BLaER1 treated with 17β-estradiol and CSF1 and Interleukin-3, amounts not matched to agents 10 nM and 100 nM (cell line): ENCODE measurements around the gene SCP2.

ENCODE experiments used
- H3K27ac ChIP-seq, 11 experiments: shearing (Covaris generic); formaldehyde crosslinking; 2 replicates each; pipeline ENCODE4 v1.8.1; 2022
- H3K27me3 ChIP-seq, 11 experiments: shearing (Covaris generic); formaldehyde crosslinking; 2 replicates each; pipeline ENCODE4 v1.8.1; 2022
- H3K36me3 ChIP-seq, 11 experiments: shearing (Covaris generic); formaldehyde crosslinking; 2 replicates each; pipeline ENCODE4 v1.8.1; 2022
- H3K4me1 ChIP-seq, 10 experiments: shearing (Covaris generic); formaldehyde crosslinking; 2 replicates each; pipeline ENCODE4 v1.8.1; 2022
- H3K4me2 ChIP-seq, 11 experiments: shearing (Covaris generic); formaldehyde crosslinking; 2 replicates each; pipeline ENCODE4 v1.8.1; 2022
- H3K4me3 ChIP-seq, 10 experiments: shearing (Covaris generic); formaldehyde crosslinking; 2 replicates each; pipeline ENCODE4 v1.8.1; 2022
- H3K9ac ChIP-seq, 11 experiments: shearing (Covaris generic); formaldehyde crosslinking; 2 replicates each; pipeline ENCODE4 v1.8.1; 2022
- H3K9me3 ChIP-seq, 11 experiments: shearing (Covaris generic); formaldehyde crosslinking; replicated peaks in 1 of 11; 2 replicates each; pipeline ENCODE4 v1.8.1; 2022
- H4K20me1 ChIP-seq, 11 experiments: shearing (Covaris generic); formaldehyde crosslinking; 2 replicates each; pipeline ENCODE4 v1.8.1; 2022
- Cebpa-rat ChIP-seq, 11 experiments: shearing (Covaris generic); IDR thresholded peaks; 2 replicates each; pipeline ENCODE4 v1.8.1; 2022

The SCP2 gene

DNA sequence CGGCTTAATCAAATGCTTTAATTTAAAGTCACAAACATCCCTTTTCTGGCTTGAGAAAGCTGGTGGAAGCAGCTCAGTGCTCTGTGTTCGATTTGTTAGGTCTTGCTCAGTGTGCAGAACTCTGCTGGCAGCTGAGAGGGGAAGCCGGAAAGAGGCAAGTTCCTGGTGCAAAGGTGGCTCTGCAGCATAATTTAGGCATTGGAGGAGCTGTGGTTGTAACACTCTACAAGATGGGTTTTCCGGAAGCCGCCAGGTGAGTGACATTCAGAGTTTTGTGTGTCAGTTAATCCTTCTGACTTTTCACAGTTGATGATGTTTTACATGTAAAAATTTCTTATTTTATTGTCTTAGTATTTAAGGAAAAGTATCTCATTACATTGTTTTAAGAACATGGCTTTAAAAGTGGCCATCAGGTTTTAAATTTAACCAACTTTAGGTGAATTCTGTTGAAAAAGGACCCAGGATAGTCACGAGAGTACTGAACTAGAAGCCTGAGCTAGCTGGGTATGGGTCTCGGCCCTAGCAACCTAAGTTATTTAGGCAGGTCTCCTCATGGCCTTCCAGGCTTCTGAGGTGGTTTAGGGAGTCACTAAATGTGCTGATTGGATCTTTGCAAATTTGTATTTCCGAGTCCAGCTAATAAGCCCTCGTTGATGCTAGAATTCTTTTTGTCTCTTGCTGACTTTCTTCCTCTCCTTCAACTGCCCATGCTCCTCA lies 87.9 kb downstream of the SCP2 start:
- no peak for TF ChIP-seq Cebpa-rat (IDR thresholded peaks at IDR 0.05)
- H3K27ac ChIP-seq = peak overlapping the region; percentile 18 to 60 (median 51); a peak in 20 of 22 replicates
- H3K4me2 ChIP-seq = peak overlapping the region; percentile 82 to 99 (median 89)
- H3K36me3 ChIP-seq = peaks cover 5 to 22% (median 14%) of the 10 kb centered on the region in 11 experiments; a peak in 18 of 22 replicates
- H3K4me3 ChIP-seq = peak overlapping the region; percentile 71 to 79 (median 74)
- no peaks in the 10 kb centered on the region for H3K27me3 ChIP-seq
- H3K4me1 ChIP-seq = peaks cover 10 to 22% (median 16%) of the 10 kb centered on the region in 10 experiments; a peak in 19 of 20 replicates
- H3K9me3 ChIP-seq = 0 out of 22 replicates have a peak, but pooled peaks cover 0 to 4% (median 0%) of the 10 kb centered on the region in 11 experiments
- H3K9ac ChIP-seq = peak overlapping the region; percentile 62 to 84 (median 75)
- H4K20me1 ChIP-seq = no peaks in the 10 kb centered on the region; a peak in 3 of 22 replicates

DNA sequence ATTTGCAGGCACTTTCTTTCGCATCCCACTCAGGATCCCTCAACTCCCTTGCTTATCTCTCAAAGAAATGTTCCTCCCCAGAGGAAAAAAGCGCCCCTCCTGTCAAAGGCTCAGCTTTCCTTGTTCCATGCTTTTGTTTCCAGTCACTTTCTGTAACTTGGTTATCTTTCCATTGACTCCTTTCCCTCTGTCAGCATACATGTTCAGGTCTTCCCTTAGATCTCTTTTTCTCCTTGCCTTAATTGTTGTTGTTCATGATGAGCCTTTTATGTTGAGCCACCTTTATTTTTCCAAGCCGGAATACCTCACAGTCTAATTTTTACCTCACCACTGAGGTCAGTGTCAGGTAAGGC lies 88.4 kb downstream of the SCP2 start:
- 0 out of 22 replicates have a peak, but pooled peaks cover 0 to 4% (median 0%) of the 10 kb centered on the region in 11 experiments for H3K9me3 ChIP-seq
- peaks cover 5 to 22% (median 14%) of the 10 kb centered on the region in 11 experiments; a peak in 18 of 22 replicates for H3K36me3 ChIP-seq
- peak overlapping the region; percentile 71 to 79 (median 74) for H3K4me3 ChIP-seq
- no peaks in the 10 kb centered on the region for H3K27me3 ChIP-seq
- TF ChIP-seq Cebpa-rat (IDR thresholded peaks at IDR 0.05) = no peak
- H3K4me1 ChIP-seq = peaks cover 10 to 22% (median 16%) of the 10 kb centered on the region in 10 experiments; a peak in 19 of 20 replicates
- H3K4me2 ChIP-seq = peak overlapping the region; percentile 82 to 99 (median 89)
- peak overlapping the region in 10 of 11 experiments; percentile 33 to 60 (median 52); a peak in 15 of 22 replicates for H3K27ac ChIP-seq
- peak overlapping the region; percentile 62 to 84 (median 75) for H3K9ac ChIP-seq
- H4K20me1 ChIP-seq = no peaks in the 10 kb centered on the region; a peak in 3 of 22 replicates

DNA sequence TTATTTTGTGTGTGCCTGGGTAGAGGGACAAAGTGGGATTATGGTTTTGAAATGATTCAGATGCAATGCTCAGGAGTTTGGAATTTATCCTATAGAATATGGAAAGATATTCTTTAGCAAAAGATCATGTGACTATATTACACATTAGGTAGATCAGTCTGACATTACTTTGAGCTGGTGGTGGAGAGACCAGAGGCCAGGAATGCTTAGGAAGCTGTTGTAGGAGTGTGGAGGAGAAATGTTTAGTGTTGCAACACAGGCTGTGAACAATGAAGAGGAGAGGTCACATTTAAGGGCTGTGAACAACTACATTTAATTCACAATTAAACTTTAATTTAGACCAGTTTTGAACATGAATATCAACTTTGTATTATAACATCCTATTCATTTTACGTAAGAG lies 89.6 kb downstream of the SCP2 start:
- H3K27me3 ChIP-seq = no peaks in the 10 kb centered on the region
- peaks cover 0 to 5% (median 0%) of the 10 kb centered on the region in 11 experiments; a peak in 3 of 22 replicates for H4K20me1 ChIP-seq
- no peak overlapping the region for H3K27ac ChIP-seq
- H3K4me3 ChIP-seq = no peak overlapping the region
- H3K4me2 ChIP-seq = peak overlapping the region; percentile 82 to 99 (median 89); a peak in 17 of 22 replicates
- TF ChIP-seq Cebpa-rat (IDR thresholded peaks at IDR 0.05) = no peak
- H3K4me1 ChIP-seq = peaks cover 10 to 22% (median 16%) of the 10 kb centered on the region in 10 experiments; a peak in 19 of 20 replicates
- no peak overlapping the region for H3K9ac ChIP-seq
- H3K9me3 ChIP-seq = 0 out of 22 replicates have a peak, but pooled peaks cover 0 to 4% (median 0%) of the 10 kb centered on the region in 11 experiments
- peaks cover 5 to 28% (median 16%) of the 10 kb centered on the region in 11 experiments; a peak in 18 of 22 replicates for H3K36me3 ChIP-seq

DNA sequence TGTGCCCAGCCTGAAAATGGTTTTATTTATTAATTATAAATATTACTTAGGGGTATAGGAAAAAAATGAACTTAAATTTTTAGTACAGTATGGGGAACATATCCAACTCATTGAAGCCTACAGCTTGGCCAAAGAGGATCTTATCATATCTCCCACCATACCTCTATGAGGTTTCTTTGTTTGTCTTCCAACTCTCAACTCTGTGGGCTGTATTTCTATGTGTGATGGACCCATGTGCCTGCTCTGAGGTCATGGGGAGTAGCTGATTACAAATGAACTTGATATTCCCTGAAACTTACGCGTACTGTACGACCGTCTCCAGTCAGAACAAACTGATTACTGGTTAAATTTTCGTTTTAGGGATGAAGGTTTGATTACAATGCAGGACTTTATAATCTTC lies 93.5 kb downstream of the SCP2 start:
- Histone ChIP-seq H3K36me3 (peaks cover 5 to 28% (median 19%) of the 10 kb centered on the region in 11 experiments; a peak in 18 of 22 replicates), H3K9ac (no peak overlapping the region), H3K4me1 (peaks cover 8 to 14% (median 12%) of the 10 kb centered on the region in 10 experiments; a peak in 19 of 20 replicates), H3K27me3 (no peaks in the 10 kb centered on the region), H3K27ac (no peak overlapping the region), H3K9me3 (0 out of 22 replicates have a peak, but pooled peaks cover 0 to 4% (median 0%) of the 10 kb centered on the region in 11 experiments), H4K20me1 (peaks cover 0 to 32% (median 14%) of the 10 kb centered on the region in 11 experiments; a peak in 12 of 22 replicates), H3K4me2 (no peak overlapping the region), H3K4me3 (no peak overlapping the region)
- no peak for TF ChIP-seq Cebpa-rat (IDR thresholded peaks at IDR 0.05)

DNA sequence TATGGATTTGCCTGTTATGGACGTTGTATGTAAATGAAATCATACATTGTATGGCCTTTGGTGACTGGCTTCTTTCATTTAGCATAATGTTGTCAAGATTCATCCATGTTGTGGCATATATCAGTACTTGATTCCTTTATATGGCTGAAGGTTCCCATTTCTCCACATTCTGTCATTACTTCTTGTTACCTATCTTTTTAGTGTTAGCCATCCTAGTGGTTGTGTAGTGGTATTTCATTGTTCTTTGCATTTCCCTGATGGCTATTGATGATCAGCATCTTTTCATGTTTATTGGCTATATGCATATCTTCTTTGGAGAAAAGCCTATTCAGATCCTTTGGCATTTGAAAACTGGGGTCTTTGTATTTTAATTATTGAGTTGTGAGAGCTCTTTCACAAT lies 95.1 kb downstream of the SCP2 start:
- Histone ChIP-seq H3K4me3 (no peak overlapping the region), H3K27me3 (no peaks in the 10 kb centered on the region), H3K9me3 (0 out of 22 replicates have a peak, but pooled peaks cover 0 to 4% (median 0%) of the 10 kb centered on the region in 11 experiments), H3K4me2 (no peak overlapping the region), H3K27ac (no peak overlapping the region), H3K9ac (no peak overlapping the region), H4K20me1 (peaks cover 0 to 46% (median 14%) of the 10 kb centered on the region in 11 experiments; a peak in 12 of 22 replicates), H3K36me3 (peaks cover 5 to 39% (median 22%) of the 10 kb centered on the region in 11 experiments; a peak in 19 of 22 replicates), H3K4me1 (no peaks in the 10 kb centered on the region)
- no peak for TF ChIP-seq Cebpa-rat (IDR thresholded peaks at IDR 0.05)

DNA sequence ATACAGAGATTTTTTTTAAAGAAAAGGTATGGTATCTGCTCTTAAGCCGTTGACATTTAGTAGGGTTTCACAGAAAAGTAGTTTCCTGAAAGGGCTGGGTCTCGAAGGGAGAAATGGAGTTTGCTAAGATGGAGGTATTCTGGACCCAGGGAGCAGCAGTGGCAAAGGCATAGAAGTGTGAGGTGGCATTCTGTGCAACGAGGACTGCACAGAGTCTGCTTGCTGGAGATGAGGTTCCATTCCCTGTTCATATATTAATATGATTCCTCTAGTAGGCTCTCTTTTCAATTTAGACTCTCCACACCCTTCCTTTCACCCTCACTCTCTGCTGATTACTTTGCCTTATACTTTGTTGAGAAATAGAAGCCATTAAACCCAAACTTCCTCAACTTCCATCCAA lies 96.5 kb downstream of the SCP2 start:
- no peak overlapping the region for H3K4me3 ChIP-seq
- H4K20me1 ChIP-seq = peaks cover 0 to 46% (median 14%) of the 10 kb centered on the region in 11 experiments; a peak in 12 of 22 replicates
- H3K36me3 ChIP-seq = peaks cover under 1 to 39% (median 18%) of the 10 kb centered on the region in 11 experiments; a peak in 17 of 22 replicates
- H3K4me1 ChIP-seq = no peaks in the 10 kb centered on the region
- no peaks in the 10 kb centered on the region for H3K27me3 ChIP-seq
- 0 out of 22 replicates have a peak, but pooled peaks cover 0 to under 1% (median 0%) of the 10 kb centered on the region in 11 experiments for H3K9me3 ChIP-seq
- no peak overlapping the region for H3K27ac ChIP-seq
- no peak overlapping the region for H3K4me2 ChIP-seq
- TF ChIP-seq Cebpa-rat (IDR thresholded peaks at IDR 0.05) = no peak
- H3K9ac ChIP-seq = no peak overlapping the region

DNA sequence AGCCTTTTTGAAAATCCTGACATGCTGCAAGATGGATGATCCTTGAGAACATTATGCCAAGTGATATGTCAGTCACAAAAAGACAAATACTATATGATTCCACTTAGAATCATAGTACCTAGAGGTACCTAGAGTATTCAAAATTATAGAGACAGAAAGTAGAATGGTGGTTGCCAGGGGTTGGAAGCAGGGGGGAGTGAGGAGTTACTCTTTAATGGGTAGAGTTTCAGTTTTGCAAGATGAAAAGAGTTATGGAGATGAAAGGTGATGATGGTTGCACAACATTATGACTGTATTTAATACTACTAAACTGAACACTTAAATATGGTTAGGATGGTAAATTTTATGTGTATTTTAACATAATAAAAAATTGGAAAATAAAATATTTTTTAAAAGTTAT lies 97.0 kb downstream of the SCP2 start:
- no peaks in the 10 kb centered on the region for H3K4me1 ChIP-seq
- H3K4me2 ChIP-seq = no peak overlapping the region
- H3K36me3 ChIP-seq = peaks cover 1 to 39% (median 20%) of the 10 kb centered on the region in 11 experiments; a peak in 21 of 22 replicates
- no peaks in the 10 kb centered on the region for H3K9me3 ChIP-seq
- no peak overlapping the region for H3K4me3 ChIP-seq
- peaks cover 0 to 46% (median 14%) of the 10 kb centered on the region in 11 experiments; a peak in 12 of 22 replicates for H4K20me1 ChIP-seq
- no peak for TF ChIP-seq Cebpa-rat (IDR thresholded peaks at IDR 0.05)
- no peak overlapping the region for H3K9ac ChIP-seq
- H3K27ac ChIP-seq = no peak overlapping the region
- H3K27me3 ChIP-seq = no peaks in the 10 kb centered on the region

DNA sequence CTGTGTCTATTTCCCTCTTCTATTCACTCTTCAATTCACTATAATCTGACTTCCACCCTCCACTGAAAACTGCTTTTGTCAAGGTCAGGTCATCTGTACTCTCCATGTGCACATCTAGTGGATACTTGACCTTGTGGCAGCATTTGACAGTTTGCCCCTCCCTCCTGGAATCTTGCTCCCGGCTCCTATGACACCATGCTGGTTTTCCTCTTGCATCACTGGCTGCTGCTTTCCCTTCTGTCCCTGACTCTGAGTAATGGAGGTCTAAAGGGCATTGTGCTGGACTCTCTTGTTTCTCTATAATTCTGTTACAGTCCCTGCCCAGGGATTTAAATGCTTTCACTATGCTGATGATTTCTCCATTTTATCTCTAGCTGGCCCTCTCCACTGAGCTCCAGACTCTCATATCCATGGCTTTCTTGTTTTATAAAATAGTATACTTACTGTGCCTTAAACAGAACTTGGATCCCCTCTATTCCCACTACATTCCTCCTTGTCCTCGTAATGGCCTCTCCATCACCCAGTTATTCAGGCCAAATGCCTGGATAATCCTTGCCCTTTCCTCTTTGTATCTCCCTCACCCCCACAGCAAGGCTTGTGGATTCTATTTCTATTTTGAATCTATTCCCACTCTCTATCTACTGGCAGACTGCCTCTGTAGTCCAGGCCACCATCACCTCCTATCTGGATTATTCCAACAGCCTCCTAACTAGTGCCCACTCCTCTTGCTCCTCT lies 98.1 kb downstream of the SCP2 start:
- Histone ChIP-seq H4K20me1 (peaks cover 0 to 52% (median 14%) of the 10 kb centered on the region in 11 experiments; a peak in 12 of 22 replicates), H3K9ac (no peak overlapping the region), H3K9me3 (no peaks in the 10 kb centered on the region), H3K4me1 (no peaks in the 10 kb centered on the region), H3K36me3 (peaks cover 12 to 44% (median 30%) of the 10 kb centered on the region in 11 experiments), H3K27ac (no peak overlapping the region), H3K27me3 (no peaks in the 10 kb centered on the region), H3K4me2 (no peak overlapping the region), H3K4me3 (no peak overlapping the region)
- no peak for TF ChIP-seq Cebpa-rat (IDR thresholded peaks at IDR 0.05)
